Fibroblast of lung (primary cell): ENCODE data around the gene SDHA. TPM values are rescaled to one million over a fixed set of nuclear protein-coding genes. Genes with fewer than 3 reads are reported as not detected.

Experiments used
- DNase-seq, 2 donors: peaks; one replicate each; pipeline versions ENCODE4 v3.0.0 to v3.0.0-alpha.2; 2010; ENCODE audit warnings: low read depth in 2 of 2
- H2AFZ ChIP-seq: 2 replicates; pipeline ENCODE4 v1.5.1; 2012; ENCODE audit warnings: low read length, control low read depth, inconsistent platforms
- H3K27ac ChIP-seq: 2 replicates; pipeline ENCODE4 v1.5.1; 2011; ENCODE audit warnings: low read length, control low read depth; ENCODE audit not compliant: insufficient read depth
- H3K27me3 ChIP-seq: 2 replicates; pipeline ENCODE4 v1.5.1; 2011; ENCODE audit warnings: mild to moderate bottlenecking, low read length; ENCODE audit not compliant: control insufficient read depth, insufficient read depth
- H3K36me3 ChIP-seq: 2 replicates; pipeline ENCODE4 v1.5.1; 2011; ENCODE audit warnings: low read length; ENCODE audit not compliant: control insufficient read depth, insufficient read depth
- H3K4me1 ChIP-seq: 2 replicates; pipeline ENCODE4 v1.5.1; 2011; ENCODE audit warnings: low read length; ENCODE audit not compliant: control insufficient read depth, insufficient read depth; ENCODE audit errors: extremely low read depth
- H3K4me2 ChIP-seq: 2 replicates; pipeline ENCODE4 v1.5.1; 2011; ENCODE audit warnings: low read length, control low read depth; ENCODE audit not compliant: insufficient read depth; ENCODE audit errors: extremely low read depth
- H3K4me3 ChIP-seq, 4 experiments: fragments of 200-600 bp in 1 of 4; sonication (generic) in 1 of 4; replicated peaks in 1 of 4; 2 replicates each; pipeline ENCODE4 v1.5.1; 2011 to 2016; ENCODE audit warnings: low read length in 4 of 4, low read depth in 3 of 4, mild to moderate bottlenecking in 3 of 4, control low read depth in 2 of 4, inconsistent platforms in 1 of 4, mixed read lengths in 1 of 4; ENCODE audit not compliant: insufficient read depth in 1 of 4; ENCODE audit errors: control extremely low read depth in 1 of 4
- H3K79me2 ChIP-seq: 2 replicates; pipeline ENCODE4 v1.5.1; 2012; ENCODE audit warnings: mild to moderate bottlenecking, low read length, inconsistent platforms; ENCODE audit not compliant: control insufficient read depth, insufficient read depth
- H3K9ac ChIP-seq: 2 replicates; pipeline ENCODE4 v1.5.1; 2011; ENCODE audit warnings: mild to moderate bottlenecking, low read length, control low read depth; ENCODE audit not compliant: insufficient read depth
- H3K9me3 ChIP-seq: 2 replicates; pipeline ENCODE4 v1.5.1; 2012; ENCODE audit warnings: low read depth, low read length; ENCODE audit not compliant: control insufficient read depth, insufficient read depth
- H4K20me1 ChIP-seq: 2 replicates; pipeline ENCODE4 v1.5.1; 2011; ENCODE audit warnings: low read length; ENCODE audit not compliant: control insufficient read depth, insufficient read depth; ENCODE audit errors: extremely low read depth
- CTCF ChIP-seq, 2 donors: IDR thresholded peaks in 1 of 2; conservative IDR thresholded peaks in 1 of 2; 1 replicate in 1 of 2; 2 replicates in 1 of 2; pipeline ENCODE4 v1.5.1; 2011 to 2012; ENCODE audit warnings: low read length in 2 of 2, control low read depth in 1 of 2, inconsistent platforms in 1 of 2, low read depth in 1 of 2, mild to moderate bottlenecking in 1 of 2
- EZH2 ChIP-seq: IDR thresholded peaks from 2 replicates; pipeline ENCODE4 v1.5.1; 2012; ENCODE audit warnings: low read length, control low read depth, mild to moderate bottlenecking; ENCODE audit errors: missing control alignments
- polyA plus RNA-seq, 2 donors: library from polyadenylated mRNA; depleted of rRNA in 1 of 2; stranded (reverse) in 1 of 2; unstranded in 1 of 2; fragments of >200 nt; gene quantifications; 2 replicates each; pipeline ENCODE4 v1.2.1, GENCODE V29; 2011 to 2012; ENCODE audit warnings: missing spikeins in 1 of 2
- total RNA-seq: library from RNA; depleted of rRNA; stranded (reverse); fragments of >200 nt; gene quantifications from 2 replicates; pipeline ENCODE4 v1.2.1, GENCODE V29; 2014

The SDHA gene
- total and polyA plus RNA-seq, 2 donors (not counting 1 experiment from before 2014, with no cell fraction given): 89.6 to 150 TPM

DNA sequence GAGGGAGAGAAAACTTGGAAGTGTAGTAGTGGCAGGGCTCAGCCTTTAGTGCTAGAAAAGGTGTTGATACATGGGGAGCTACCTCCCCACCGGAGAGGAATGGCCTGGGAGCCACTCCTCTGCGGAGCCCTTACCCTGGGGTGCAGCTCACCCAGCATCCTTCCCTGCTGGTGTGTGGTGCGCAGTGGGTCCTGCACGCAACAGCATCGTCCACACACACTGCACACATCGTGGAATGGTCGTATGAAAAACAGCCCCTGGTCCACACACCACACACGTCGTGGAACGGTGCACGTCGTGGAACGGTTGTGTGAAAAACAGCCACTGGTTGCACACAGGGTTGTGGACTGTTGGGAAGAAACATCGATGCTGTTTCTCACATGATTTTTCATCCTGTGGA is 87.3 kb downstream of the SDHA start:
- Histone ChIP-seq H3K27ac (no peak overlapping the region), H3K4me1 (no peaks in the 10 kb centered on the region), H3K9ac (no peak overlapping the region), H3K27me3 (no peaks in the 10 kb centered on the region), H3K4me2 (no peak overlapping the region), H3K9me3 (no peaks in the 10 kb centered on the region), H2AFZ (no peak overlapping the region), H3K79me2 (peaks cover 14% of the 10 kb centered on the region), H4K20me1 (peaks cover 2% of the 10 kb centered on the region), H3K4me3 (no peak overlapping the region), H3K36me3 (peaks cover 11% of the 10 kb centered on the region)
- TF ChIP-seq CTCF (conservative IDR thresholded peaks at IDR 0.05 in 1 of 2, IDR thresholded peaks at IDR 0.05 in 1 of 2; ENCODE audit: low read depth in 1 of 2, low read length in 2 of 2) (no peak), EZH2 (no peak)
- no peak for DNase-seq

DNA sequence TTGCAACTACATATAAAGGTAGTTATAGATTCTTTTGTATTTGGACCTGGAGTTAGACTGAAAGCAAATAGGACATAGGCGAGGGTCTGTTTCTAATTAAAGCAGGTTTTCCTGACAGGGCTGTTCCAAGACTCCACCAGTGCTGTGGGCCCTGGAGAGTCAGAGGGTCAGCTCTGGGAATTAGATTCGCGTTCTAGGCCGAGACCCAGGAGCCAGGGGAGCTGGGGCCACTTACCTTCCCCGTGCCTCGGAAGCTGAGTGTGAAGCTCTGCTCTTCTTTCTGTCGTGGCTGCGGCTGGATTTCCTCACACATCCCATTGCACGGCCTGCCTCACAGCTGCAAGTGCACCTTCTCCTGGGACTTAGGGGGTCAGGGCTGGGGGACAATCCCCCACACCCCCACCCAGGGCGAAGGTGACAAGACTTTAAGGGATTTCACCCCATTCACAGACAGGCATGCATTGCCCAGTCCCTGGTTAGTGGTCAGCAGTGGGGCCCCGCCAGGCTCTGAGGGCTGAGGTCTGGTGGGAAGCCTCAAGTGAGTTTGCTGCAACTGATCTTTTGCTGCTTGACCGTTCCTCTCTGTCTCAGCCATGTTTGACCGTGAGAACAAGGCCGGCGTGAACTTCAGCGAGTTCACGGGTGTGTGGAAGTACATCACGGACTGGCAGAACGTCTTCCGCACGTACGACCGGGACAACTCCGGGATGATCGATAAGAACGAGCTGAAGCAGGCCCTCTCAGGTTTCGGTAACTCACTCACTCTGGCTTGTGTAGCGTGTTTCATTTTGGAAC is 88.1 kb downstream of the SDHA start:
- H3K9ac ChIP-seq: no peak overlapping the region
- H3K4me3 ChIP-seq: no peak overlapping the region
- peaks cover 14% of the 10 kb centered on the region for H3K79me2 ChIP-seq
- peaks cover 11% of the 10 kb centered on the region for H3K36me3 ChIP-seq
- TF ChIP-seq CTCF (conservative IDR thresholded peaks at IDR 0.05 in 1 of 2, IDR thresholded peaks at IDR 0.05 in 1 of 2; ENCODE audit: low read depth in 1 of 2, low read length in 2 of 2) (no peak), EZH2 (no peak)
- no peak for DNase-seq
- H3K4me1 ChIP-seq: no peaks in the 10 kb centered on the region
- no peak overlapping the region for H2AFZ ChIP-seq
- no peak overlapping the region for H3K4me2 ChIP-seq
- H3K27me3 ChIP-seq: no peaks in the 10 kb centered on the region
- H3K9me3 ChIP-seq: no peaks in the 10 kb centered on the region
- H3K27ac ChIP-seq: no peak overlapping the region
- H4K20me1 ChIP-seq: no peaks in the 10 kb centered on the region

Other genes with a start within 250 kb of the SDHA start
- gene PLEKHG4B, start 126.2 kb upstream of the SDHA start, total RNA-seq: under 0.01 TPM in 1 of 2 replicates, not detected in the other
- gene PLEKHG4B, start 126.2 kb upstream of the SDHA start, polyA plus RNA-seq: 0.01 and 0.08 TPM in 2 replicates
- gene LRRC14B, start 26.8 kb upstream of the SDHA start, total RNA-seq: not detected in 2 replicates
- not detected in 2 replicates for gene LRRC14B, start 26.8 kb upstream of the SDHA start, polyA plus RNA-seq
- gene CCDC127, start 167 bp upstream of the SDHA start, total RNA-seq: 5.6 and 7.4 TPM in 2 replicates
- gene CCDC127, start 167 bp upstream of the SDHA start, polyA plus RNA-seq: 3.7 and 4.8 TPM in 2 replicates
- gene PDCD6, start 53.3 kb downstream of the SDHA start, total RNA-seq: 110 and 134 TPM in 2 replicates
- 165 and 190 TPM in 2 replicates for gene PDCD6, start 53.3 kb downstream of the SDHA start, polyA plus RNA-seq
- 6.2 and 26.4 TPM in 2 replicates for gene AHRR, start 103.4 kb downstream of the SDHA start, total RNA-seq
- gene AHRR, start 103.4 kb downstream of the SDHA start, polyA plus RNA-seq: 11.3 and 16.0 TPM in 2 replicates
- 34.5 and 36.5 TPM in 2 replicates for gene EXOC3, start 224.9 kb downstream of the SDHA start, total RNA-seq
- gene EXOC3, start 224.9 kb downstream of the SDHA start, polyA plus RNA-seq: 19.9 and 24.3 TPM in 2 replicates